Medulla oblongata (tissue), 1 donor: ENCODE measurements around the gene TCAP.
"Not testable (repeated sequence)": the region's sequence is repeated elsewhere in the genome, so short reads cannot be mapped to it uniquely, and the experiment has no call there.

Experiments
- DNase-seq: peaks from one replicate; pipeline ENCODE4 v3.0.0-alpha.2; 2015; ENCODE audit errors: extremely low spot score

The TCAP gene

GRCh38 chr17:39683295-39683939 is 18.3 kb downstream of the TCAP start:
- no peak for DNase-seq

- DNase-seq = no peak
These were observed 19.4 kb downstream of the TCAP start for GRCh38 chr17:39684369-39685192.

GRCh38 chr17:39687101-39687545 is 22.0 kb downstream of the TCAP start:
- no peak for DNase-seq

- DNase-seq = peak; percentile 95
These were observed 22.7 kb downstream of the TCAP start, which contains the start of gene PGAP3 for GRCh38 chr17:39687546-39688474. PGAP3 (minus strand) TSS chr17:39688057; CDS start chr17:39688014, 43 bp downstream.

GRCh38 chr17:39688475-39688835 is 23.3 kb downstream of the TCAP start:
- DNase-seq = no peak

- no peak for DNase-seq
These were observed 23.8 kb downstream of the TCAP start for GRCh38 chr17:39688945-39689344.

- DNase-seq = no peak
These were observed 29.4 kb downstream of the TCAP start for GRCh38 chr17:39694593-39694992.

- no peak for DNase-seq
These were observed 29.9 kb downstream of the TCAP start for GRCh38 chr17:39695089-39695474.

- DNase-seq = no peak
These were observed 31.6 kb downstream of the TCAP start for GRCh38 chr17:39696731-39697130.

GRCh38 chr17:39697961-39698360 is 32.8 kb downstream of the TCAP start:
- DNase-seq = no peak

GRCh38 chr17:39699157-39699817 is 34.1 kb downstream of the TCAP start:
- DNase-seq = not testable (repeated sequence)

- DNase-seq = peak; percentile 50
These were observed 34.6 kb downstream of the TCAP start, which contains the start of gene ERBB2 for GRCh38 chr17:39699818-39700147. ERBB2 (plus strand) TSS chr17:39700064; CDS start chr17:39700239, 175 bp downstream.

- peak; percentile 10 for DNase-seq
These were observed 35.2 kb downstream of the TCAP start for GRCh38 chr17:39700148-39700987.

- no peak for DNase-seq
These were observed 36.0 kb downstream of the TCAP start for GRCh38 chr17:39701012-39701783.

- no peak for DNase-seq
These were observed 36.8 kb downstream of the TCAP start for GRCh38 chr17:39701784-39702422.

- no peak for DNase-seq
These were observed 38.0 kb downstream of the TCAP start for GRCh38 chr17:39702901-39703893.

GRCh38 chr17:39703913-39704312 is 38.8 kb downstream of the TCAP start:
- DNase-seq = no peak
